Stimulated activated CD4-positive, alpha-beta T cell treated with anti-CD3 and anti-CD28 coated beads, Interleukin-1b, Interleukin-23, amount 100 ng/mL, for 24 hours (primary cell): ENCODE measurements around the gene TGFBR3.
"Not testable (repeated sequence)": the region's sequence is repeated elsewhere in the genome, so short reads cannot be mapped to it uniquely, and the experiment has no call there.

ENCODE experiments used
- DNase-seq, 4 experiments: peaks; one replicate each; pipeline ENCODE4 v3.0.0-alpha.2; 2020; ENCODE audit warnings: low read depth in 4 of 4, low spot score in 1 of 4

Gene TGFBR3

GRCh38 chr1:91851130-91852010 lies 34.6 kb downstream of the TGFBR3 start:
- DNase-seq: no peak

GRCh38 chr1:91850708-91851107 lies 35.2 kb downstream of the TGFBR3 start:
- DNase-seq: no peak

DNA sequence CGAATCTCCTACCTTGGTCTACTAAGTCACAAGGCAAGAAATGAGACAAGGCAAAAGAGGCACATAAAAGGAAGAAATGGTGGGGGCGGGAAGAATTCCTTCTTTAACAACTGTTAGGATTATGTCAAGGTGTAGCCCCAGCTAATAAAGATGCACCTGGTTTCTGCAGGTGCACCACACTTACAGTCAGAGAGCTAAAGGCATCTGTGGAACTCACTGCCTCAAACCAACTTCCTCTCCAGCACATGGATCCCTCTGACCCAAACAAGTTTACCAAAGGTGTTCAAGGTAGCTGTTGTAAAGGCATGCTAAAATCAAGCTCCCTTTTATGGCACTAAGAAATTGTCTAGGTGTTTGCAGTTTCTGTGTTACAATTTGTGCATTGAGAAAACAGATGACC lies 38.1 kb downstream of the TGFBR3 start:
- DNase-seq: no peak

- DNase-seq: no peak
These were observed 39.3 kb downstream of the TGFBR3 start for GRCh38 chr1:91846639-91847013.

DNA sequence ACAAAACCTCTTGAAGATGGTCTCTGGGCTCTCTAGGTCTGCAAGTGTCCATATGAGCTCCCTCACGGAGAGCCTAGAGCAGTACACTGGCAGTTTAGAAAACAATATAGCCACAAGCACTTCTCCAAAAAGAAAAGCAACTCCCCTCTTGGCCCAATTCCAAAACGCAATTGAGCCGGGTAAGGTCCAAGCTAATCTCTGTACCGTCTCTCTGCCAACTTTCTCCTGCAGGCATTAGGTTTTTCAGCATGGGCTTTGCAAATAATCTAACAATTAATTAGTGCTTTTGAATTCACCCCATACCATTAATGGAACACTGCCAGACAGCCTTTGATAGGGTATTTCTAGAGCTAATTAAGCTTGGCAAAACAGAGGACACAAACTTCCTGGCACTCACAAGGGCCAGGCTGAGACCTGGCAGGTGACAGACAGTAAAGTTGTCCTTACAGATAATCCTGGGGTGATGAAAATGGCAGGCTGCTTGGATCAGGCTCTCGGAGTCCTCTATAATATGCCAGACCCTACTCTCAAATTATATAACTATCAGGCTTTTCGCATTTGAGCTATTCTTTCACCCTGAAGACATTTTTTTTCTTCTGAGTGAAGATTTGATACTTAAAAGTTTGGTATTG lies 39.8 kb downstream of the TGFBR3 start:
- DNase-seq: no peak

GRCh38 chr1:91844862-91845528 lies 41.0 kb downstream of the TGFBR3 start:
- DNase-seq: no peak

DNA sequence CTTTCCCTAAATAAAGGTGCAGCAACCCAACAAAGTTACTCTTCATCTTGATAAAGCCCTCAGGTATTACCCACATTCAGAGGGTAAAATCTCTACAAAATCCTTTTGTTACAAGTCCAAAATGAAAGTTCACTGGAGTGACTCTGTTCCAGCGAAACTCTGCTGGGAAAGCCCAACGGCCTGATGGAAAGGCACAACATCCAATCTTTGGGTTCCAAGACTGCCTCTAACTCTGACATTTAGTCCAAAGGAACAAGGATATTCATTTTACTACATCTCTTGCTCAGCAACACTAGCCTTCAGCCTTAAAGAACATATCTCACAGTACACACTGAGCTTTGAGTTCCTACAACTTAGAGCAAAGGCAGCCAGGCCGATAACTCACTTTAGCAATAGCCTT lies 42.1 kb downstream of the TGFBR3 start:
- no peak for DNase-seq

DNA sequence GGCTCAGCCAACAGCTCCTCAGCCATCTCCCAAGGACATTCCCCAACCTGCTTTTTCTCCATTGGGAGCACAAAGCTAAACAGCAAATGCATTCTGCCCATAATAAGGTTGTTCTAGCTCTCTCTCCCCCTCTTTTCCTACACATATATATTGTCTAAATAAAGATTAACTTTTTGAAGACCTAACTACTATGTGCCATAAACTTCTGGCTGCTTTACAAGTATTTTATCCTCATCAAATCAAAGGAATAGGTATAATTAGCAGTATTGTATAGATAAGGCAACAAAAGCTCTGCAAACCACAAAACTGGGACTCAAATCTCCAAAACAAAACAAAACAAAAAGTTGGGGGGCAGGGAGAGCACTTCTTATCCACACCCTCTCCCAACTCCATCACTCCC lies 43.4 kb downstream of the TGFBR3 start:
- no peak for DNase-seq

DNA sequence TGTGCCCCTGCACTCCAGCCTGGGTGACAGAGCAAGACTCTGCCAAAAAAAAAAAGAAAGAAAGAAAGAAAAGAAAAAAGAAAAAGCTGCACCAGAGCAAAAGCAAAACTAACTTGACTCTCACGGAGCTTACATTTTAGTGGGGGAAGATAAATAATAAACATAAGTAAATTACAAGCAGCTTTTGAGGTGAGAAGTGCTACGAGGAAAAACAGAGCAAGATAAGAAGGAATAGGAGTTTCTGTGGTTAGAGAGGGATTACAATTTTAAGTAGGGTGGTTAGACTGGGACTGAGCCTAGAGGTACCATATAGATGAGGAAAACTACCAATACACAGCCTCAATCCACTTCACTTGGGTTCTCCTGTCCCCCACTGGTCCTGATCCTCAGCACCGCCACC lies 43.9 kb downstream of the TGFBR3 start:
- DNase-seq: no peak

DNA sequence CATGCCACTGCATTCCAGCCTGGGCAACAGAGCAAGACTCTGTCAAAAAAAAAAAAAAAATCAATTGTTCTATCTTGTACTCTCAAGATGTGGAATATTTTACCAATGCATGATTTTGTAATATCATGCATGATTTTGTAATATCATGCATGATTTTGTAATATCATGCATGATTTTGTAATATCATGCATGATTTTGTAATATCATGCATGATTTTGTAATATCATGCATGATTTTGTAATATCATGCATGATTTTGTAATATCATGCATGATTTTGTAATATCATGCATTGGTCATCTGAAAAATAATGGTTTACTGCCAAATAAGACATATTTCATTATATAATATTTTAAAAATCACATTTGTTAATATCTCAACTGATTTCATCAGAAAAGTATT lies 45.7 kb downstream of the TGFBR3 start:
- DNase-seq: not testable (repeated sequence)

GRCh38 chr1:91836331-91837040 lies 49.5 kb downstream of the TGFBR3 start:
- no peak for DNase-seq

DNA sequence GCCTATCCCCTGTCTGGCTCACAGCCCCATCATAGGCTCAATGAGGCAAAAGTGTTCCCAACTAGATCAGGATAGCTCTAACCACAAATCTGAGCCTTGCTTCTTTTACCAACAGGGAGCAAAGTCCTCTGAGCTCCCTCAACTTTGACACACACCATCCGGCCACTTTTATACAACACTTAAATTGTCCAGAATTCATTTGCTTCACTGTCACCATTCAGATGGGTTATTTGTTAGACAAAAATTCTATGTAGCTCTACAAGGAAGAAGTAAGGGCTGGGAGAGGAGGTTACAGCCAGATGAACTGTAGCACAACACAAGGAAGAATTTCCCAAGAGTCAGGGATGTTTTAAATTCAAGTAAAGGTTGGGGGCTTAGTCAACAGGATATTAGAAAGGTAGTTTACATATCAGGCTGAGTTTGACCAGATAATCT lies 50.8 kb downstream of the TGFBR3 start:
- no peak for DNase-seq

DNA sequence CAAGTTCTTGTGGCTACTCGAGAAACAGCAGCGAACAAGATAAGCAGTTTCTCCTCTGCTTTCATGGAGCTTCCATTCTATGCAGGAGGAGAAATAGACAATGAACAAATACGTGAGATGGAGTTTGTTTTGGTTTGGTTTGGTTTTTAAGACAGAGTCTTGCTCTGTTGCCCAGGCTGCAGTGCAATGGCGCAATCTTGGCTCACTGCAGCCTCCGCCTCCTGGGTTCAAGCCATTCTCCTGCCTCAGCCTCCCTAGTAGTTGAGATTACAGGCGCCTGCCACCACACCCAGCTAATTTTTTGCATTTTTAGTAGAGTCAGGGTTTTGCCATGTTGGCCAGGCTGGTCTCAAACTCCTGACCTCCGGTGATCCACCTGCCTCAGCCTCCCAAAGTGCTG lies 51.4 kb downstream of the TGFBR3 start:
- not testable (repeated sequence) for DNase-seq

- no peak for DNase-seq
These were observed 52.0 kb downstream of the TGFBR3 start for GRCh38 chr1:91833946-91834345.

DNA sequence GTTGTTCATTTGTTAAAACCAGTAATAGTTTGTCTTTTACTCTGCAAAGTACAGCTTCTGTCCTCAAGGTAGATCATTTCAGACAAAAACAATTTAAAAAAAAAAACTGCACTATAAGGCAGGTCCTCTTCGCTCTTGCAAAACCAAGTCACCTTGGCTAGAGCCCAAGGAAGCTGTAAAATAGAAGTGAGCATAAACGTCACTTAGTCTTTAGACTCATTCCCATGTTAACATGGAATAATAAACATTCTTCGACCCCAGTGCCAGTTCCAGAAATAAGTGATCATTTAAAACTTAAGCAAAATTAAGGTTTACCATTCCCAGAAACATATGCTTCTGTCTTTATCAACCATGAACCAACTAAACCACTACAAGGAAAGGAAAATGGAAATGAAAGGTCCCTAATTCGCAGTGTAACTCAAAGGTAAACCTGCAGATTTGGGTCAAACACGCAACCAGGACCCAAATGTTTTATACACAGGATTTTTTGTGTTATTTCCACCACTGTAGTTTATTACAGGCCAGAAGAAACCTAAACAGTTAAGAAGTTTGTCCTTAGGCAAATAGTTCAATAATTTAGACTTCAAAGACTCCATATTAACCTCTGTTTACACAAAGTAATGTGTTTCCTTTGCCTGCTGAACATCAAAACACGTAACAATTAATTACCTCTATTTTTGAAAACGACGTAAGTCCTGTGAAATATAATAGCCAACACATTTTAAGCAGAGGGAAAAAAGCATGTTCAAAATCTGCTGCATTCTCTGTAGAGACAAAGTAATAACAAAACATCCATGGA lies 54.6 kb downstream of the TGFBR3 start:
- no peak for DNase-seq

- DNase-seq: no peak
These were observed 55.5 kb downstream of the TGFBR3 start for GRCh38 chr1:91830242-91831131.

- no peak for DNase-seq
These were observed 56.4 kb downstream of the TGFBR3 start for GRCh38 chr1:91829293-91830153.

GRCh38 chr1:91828583-91829281 lies 57.2 kb downstream of the TGFBR3 start:
- no peak for DNase-seq
